ENCODE data around the gene TANGO2.
A peak's percentile ranks its signal among the peaks of the same experiment; 100 is the strongest.

The TANGO2 gene

GRCh38 chr22:20036084-20036482, 15.2 kb downstream of the TANGO2 start:
- TF ChIP-seq, protein P1, sequence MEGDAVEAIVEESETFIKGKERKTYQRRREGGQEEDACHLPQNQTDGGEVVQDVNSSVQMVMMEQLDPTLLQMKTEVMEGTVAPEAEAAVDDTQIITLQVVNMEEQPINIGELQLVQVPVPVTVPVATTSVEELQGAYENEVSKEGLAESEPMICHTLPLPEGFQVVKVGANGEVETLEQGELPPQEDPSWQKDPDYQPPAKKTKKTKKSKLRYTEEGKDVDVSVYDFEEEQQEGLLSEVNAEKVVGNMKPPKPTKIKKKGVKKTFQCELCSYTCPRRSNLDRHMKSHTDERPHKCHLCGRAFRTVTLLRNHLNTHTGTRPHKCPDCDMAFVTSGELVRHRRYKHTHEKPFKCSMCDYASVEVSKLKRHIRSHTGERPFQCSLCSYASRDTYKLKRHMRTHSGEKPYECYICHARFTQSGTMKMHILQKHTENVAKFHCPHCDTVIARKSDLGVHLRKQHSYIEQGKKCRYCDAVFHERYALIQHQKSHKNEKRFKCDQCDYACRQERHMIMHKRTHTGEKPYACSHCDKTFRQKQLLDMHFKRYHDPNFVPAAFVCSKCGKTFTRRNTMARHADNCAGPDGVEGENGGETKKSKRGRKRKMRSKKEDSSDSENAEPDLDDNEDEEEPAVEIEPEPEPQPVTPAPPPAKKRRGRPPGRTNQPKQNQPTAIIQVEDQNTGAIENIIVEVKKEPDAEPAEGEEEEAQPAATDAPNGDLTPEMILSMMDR (conservative IDR thresholded peaks at IDR 0.05), result no peak
- no peak for TF ChIP-seq ZFX (IDR thresholded peaks at IDR 0.05)
- H3K27ac ChIP-seq, result no peak overlapping the region

GRCh38 chr22:20036535-20037392, 15.9 kb downstream of the TANGO2 start:
- no peak overlapping the region for H3K27ac ChIP-seq
- no peak for TF ChIP-seq ZFX (IDR thresholded peaks at IDR 0.05)
- TF ChIP-seq, protein P1 (conservative IDR thresholded peaks at IDR 0.05), result no peak

DNA sequence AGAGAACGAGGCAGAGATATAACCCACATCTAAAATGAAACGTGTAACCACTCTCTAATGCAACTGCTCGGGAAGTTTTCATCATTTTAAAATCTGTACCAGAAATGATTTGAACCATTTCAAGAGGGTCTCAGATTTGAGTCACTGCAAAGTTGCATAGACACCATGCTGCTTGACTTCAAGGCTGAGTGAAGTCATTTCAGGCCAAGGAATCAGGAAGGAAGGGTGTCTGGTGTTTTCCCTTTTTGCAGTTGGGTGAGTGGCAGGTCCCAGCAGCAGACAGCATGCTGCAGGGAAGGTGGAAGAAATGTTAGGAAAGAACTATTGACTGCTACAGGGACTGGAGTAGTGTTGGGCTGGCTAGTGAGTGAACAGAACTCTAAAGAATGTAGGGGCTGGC, 16.5 kb downstream of the TANGO2 start:
- no peak for TF ChIP-seq ZFX (IDR thresholded peaks at IDR 0.05)
- TF ChIP-seq, protein P1 (conservative IDR thresholded peaks at IDR 0.05), result no peak
- no peak overlapping the region for H3K27ac ChIP-seq

DNA sequence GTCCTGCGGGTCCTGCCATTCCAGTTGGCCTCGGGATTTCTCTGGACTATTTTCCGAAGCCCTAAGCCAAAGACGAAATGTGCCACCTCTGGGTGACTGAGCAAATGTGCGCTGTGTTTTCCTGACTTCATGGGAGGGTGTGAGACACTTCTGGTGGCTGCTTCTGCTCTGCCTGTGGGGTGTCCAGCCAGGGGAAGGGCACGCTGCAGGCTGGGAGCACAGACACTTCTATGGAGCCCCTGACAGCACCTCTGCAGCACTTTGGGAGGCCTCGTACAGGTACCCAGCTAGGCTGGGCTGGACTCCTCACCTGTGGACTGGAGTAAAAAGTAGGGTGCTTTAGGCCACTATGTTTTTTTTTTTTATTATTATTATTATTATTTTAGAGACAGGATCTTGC, 17.7 kb downstream of the TANGO2 start:
- TF ChIP-seq, protein P1 (conservative IDR thresholded peaks at IDR 0.05), result no peak
- TF ChIP-seq ZFX (IDR thresholded peaks at IDR 0.05), result no peak
- no peak overlapping the region for H3K27ac ChIP-seq

DNA sequence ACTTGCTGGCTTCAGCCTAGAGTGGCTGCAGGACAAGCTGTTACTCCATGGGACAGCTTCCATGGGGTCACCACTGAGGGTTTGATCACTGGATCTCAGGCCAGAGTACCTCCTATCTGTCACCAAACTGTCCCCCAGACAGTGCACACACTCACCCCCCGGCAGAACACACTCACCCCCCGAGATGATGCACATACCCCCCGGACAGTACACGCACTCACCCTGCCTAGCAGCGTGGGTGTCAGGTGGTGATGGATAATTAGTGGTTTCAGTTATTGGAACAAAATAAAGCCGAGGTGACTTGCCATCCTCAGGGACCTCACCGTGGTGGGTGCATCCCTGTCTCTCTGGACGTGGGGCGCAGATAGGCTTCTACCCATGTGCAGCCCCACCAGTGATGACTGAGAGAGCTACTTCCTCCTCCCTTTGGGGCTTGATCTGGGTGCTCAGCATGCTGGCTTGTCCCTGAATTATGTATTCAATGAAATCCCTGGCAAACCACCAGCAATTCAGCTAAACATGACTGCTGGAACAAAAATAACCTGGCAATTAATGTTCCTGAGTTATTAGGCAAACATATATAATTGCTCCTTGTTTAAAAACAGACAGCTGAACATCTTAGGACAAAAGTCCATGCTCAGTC, 18.9 kb downstream of the TANGO2 start:
- TF ChIP-seq, protein P1 (conservative IDR thresholded peaks at IDR 0.05), result no peak
- TF ChIP-seq ZFX (IDR thresholded peaks at IDR 0.05), result no peak
- peak overlapping the region; percentile 73 for H3K27ac ChIP-seq

DNA sequence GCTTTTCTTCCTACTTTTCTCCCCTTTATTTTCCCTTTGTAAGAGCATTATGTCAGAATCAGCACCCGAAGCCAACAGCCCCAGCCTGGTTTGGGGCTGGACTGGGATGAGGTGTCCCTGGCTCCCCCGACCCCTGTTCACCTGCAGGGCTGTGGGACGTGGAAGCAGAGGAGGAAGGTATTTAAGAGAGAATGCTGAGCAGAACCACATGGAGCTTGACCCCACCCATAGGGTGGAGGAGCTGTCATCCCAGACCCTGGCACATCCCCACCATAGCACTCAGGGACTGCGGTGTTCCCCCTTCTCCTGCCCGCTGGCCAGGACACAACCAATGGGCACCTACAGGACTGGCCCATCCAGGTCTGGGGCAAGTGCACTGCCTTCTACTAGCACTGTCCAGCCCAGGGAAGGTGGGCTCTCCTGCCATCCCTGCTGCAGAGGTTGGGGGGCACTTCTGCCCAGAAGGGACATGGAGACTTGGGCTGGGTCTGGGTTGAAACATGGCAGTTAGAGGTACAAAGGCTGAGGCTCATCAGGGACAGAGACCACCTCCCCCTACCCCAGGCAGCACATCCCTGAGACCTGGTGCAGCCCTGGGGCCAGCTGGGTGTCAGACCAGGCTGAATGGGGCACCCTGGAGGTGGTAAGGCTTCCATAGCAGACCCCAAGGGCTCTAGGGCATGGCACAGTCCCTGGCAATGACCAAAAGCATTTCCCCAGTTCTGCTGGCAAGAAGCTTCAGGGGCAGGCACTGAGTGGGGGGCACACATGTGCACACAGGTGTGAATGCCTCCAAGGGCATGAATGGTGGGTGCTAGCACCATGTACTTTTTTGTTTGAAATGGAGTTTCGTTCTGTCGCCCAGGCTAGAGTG, 19.7 kb downstream of the TANGO2 start:
- peak overlapping the region; percentile 73 for H3K27ac ChIP-seq
- no peak for TF ChIP-seq ZFX (IDR thresholded peaks at IDR 0.05)
- TF ChIP-seq, protein P1 (conservative IDR thresholded peaks at IDR 0.05), result no peak

Measured in C4-2B (cell line).